A673 (cell line): ENCODE measurements around the gene STRBP.

Experiments
- CTCF ChIP-seq: fragments of 300-800, 200-600 bp; sonication (generic); conservative IDR thresholded peaks from 2 replicates; pipeline ENCODE4 v1.5.1; 2017; ENCODE audit warnings: low read depth, mild to moderate bottlenecking, antibody characterized with exemption, low read length, moderate library complexity, mixed read lengths
- EZH2 ChIP-seq: fragments of 200-600 bp; sonication (generic); IDR thresholded peaks from 2 replicates; pipeline ENCODE4 v1.6.1; 2017; ENCODE audit warnings: borderline replicate concordance, low read depth, mild to moderate bottlenecking, mixed read lengths, antibody characterized with exemption, low read length; ENCODE audit not compliant: poor library complexity, severe bottlenecking

GRCh38 chr9:123165813-123166212, 102.6 kb downstream of the STRBP start:
- TF ChIP-seq CTCF = no peak
- TF ChIP-seq EZH2 = no peak
